Common myeloid progenitor, CD34-positive (primary cell): Measurements from ENCODE around the gene ABHD1.

Experiments used
- CTCF ChIA-PET: fragments of 350-600 bp; sonication (Branson Sonifier 250); formaldehyde crosslinking; loops from one replicate; lab custom pipeline; 2021; ENCODE audit warnings: antibody characterized with exemption; lab: Charles Lee
- POLR2A ChIA-PET: fragments of 350-600 bp; sonication (Branson Sonifier 250); formaldehyde crosslinking; loops from one replicate; lab custom pipeline; 2021; ENCODE audit warnings: antibody characterized with exemption; lab: Charles Lee
- DNase-seq, 3 donors: peaks; one replicate each; pipeline versions ENCODE4 v3.0.0 to v3.0.0-alpha.2; 2013
- H3K27ac ChIP-seq, 2 experiments: 1 replicate in 1 of 2; 2 replicates in 1 of 2; pipeline ENCODE4 v1.7.0; 2013; ENCODE audit warnings: inconsistent platforms in 2 of 2, low read length in 2 of 2, mild to moderate bottlenecking in 2 of 2, low read depth in 1 of 2, moderate library complexity in 1 of 2; ENCODE audit not compliant: severe bottlenecking in 2 of 2, insufficient read depth in 1 of 2, poor library complexity in 1 of 2
- H3K27me3 ChIP-seq, 5 experiments: replicated peaks in 2 of 5; 1 replicate in 3 of 5; 2 replicates in 2 of 5; pipeline versions ENCODE4 v1.6.1 to v1.7.0; 2013; ENCODE audit warnings: low read length in 4 of 5, mild to moderate bottlenecking in 2 of 5, moderate library complexity in 2 of 5, inconsistent platforms in 1 of 5; ENCODE audit not compliant: insufficient read depth in 5 of 5, control insufficient read depth in 4 of 5
- H3K36me3 ChIP-seq, 4 experiments: 1 replicate in 2 of 4; 2 replicates in 2 of 4; pipeline versions ENCODE4 v1.6.1 to v1.7.0; 2013; ENCODE audit warnings: low read length in 3 of 4, control low read depth in 1 of 4, mild to moderate bottlenecking in 1 of 4; ENCODE audit not compliant: control insufficient read depth in 4 of 4, insufficient read depth in 4 of 4
- H3K4me1 ChIP-seq, 4 experiments: 1 replicate in 3 of 4; 2 replicates in 1 of 4; pipeline versions ENCODE4 v1.6.1 to v1.7.1; 2013; ENCODE audit warnings: low read length in 3 of 4, mild to moderate bottlenecking in 3 of 4, control low read depth in 1 of 4, inconsistent platforms in 1 of 4, moderate library complexity in 1 of 4; ENCODE audit not compliant: control insufficient read depth in 4 of 4, insufficient read depth in 4 of 4; ENCODE audit errors: control extremely low read depth in 1 of 4
- H3K4me3 ChIP-seq, 7 experiments: 1 replicate in 4 of 7; 2 replicates in 3 of 7; pipeline versions ENCODE4 v1.5.1 to v1.7.0; 2013; ENCODE audit warnings: mild to moderate bottlenecking in 7 of 7, low read length in 6 of 7, moderate library complexity in 6 of 7, inconsistent platforms in 2 of 7, low read depth in 2 of 7, control low read depth in 1 of 7; ENCODE audit not compliant: insufficient read depth in 4 of 7, control insufficient read depth in 1 of 7; ENCODE audit errors: extremely low read depth in 1 of 7
- H3K9me3 ChIP-seq, 5 experiments: 1 replicate in 4 of 5; 2 replicates in 1 of 5; pipeline versions ENCODE4 v1.6.1 to v1.7.1; 2013; ENCODE audit warnings: low read length in 4 of 5, mild to moderate bottlenecking in 2 of 5, inconsistent platforms in 1 of 5, low read depth in 1 of 5, moderate library complexity in 1 of 5; ENCODE audit not compliant: control insufficient read depth in 4 of 5, insufficient read depth in 2 of 5; ENCODE audit errors: control extremely low read depth in 1 of 5
- WGBS: methylation state at CpG from one replicate; pipeline ENCODE4 v1.1.5; 2013; ENCODE audit not compliant: insufficient coverage; 5-methylcytosine and 5-hydroxymethylcytosine counted together

Gene ABHD1

DNA sequence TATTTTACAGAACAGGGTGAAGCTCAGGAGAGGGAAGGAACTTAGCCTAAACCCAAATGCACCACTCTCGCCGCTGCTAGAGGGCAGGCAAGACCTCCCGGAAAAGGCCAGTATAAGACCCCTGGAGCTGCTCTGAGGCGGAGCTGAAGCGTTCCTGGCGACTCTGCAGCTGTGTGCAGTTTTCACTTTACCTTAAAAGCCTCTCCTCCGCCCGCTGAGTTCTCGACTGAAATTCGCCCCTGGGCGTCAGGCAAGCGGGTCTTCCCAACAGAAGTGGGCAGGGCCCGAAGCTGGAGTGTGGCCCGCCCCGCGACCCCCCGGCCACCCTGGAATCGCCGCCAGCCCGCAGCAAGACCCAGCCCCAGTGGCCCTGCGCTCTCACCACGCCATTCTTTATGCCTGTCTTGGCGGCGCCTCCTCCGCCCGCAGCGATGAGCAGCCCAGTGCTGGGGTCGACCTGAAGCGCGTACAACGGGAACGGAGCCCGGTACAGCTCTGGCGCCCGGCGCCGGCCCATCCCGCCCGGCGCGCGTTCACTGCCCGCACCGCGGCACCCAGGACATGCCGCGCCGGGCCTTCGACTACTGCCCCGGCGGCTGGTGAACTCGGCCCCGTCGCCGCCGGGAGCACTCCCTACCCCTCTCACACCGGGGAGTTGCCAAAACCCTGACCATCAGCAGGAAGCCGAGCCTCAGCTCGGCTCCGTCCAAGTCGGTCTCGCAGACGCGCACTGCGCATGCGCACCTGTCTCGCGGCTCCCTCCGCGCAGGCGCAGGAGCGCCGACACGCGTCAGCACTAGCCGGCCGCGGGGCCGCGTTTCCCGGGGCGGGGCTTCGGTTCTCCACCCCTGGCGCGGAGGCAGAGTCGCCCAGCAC lies 10.5 kb downstream of the ABHD1 start, which contains the start of gene PREB:
Gene PREB (minus strand): TSS at position 732 of the 876 bp plus-strand sequence. CDS start 215 bp downstream, at position 517.
- peak within 1 kb of the TSS; percentile 58 to 96 (median 90) for H3K4me3 ChIP-seq
- 0% methylated on average over 59 of the region's 86 CpGs for WGBS
- CTCF ChIA-PET: interaction anchor here (0.7 to 3.3 kb wide), 14 partner anchors 10 to 245 kb away, joined by 3 to 31 read pairs (median 3); partner anchors contain the start of gene ABHD1

DNA sequence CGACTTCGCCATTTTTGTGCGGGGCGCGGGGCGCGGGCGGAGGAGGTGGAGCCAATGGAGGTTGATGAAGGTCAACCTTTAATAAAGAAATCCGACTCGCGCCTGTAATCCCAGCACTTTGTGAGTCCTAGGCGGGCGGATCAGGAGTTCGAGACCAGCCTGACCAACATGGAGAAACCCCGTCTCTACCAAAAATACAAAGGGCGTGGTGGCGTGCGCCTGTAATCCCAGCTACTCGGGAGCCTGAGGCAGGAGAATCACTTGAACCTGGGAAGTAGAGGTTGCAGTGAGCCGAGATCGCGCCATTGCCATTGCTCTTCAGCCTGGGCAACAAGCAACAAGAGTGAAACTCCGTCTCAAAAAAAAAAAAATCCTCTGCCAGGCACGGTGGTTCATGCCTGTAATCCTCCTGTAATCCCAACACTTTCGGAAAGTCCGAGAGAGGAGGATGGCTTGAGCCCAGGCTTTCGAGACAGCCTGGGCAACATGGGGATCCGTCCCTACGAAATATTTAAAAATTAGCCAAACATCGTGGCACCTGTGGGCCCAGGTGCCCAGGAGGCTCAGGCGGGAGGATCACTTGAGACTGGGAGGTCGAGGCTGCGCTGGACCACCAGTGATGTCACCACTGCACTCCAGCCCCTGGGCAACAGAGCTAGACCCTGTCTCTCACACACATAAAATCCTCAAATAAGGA lies 11.3 kb downstream of the ABHD1 start:
- WGBS: 55% methylated on average over 31 of the region's 33 CpGs

More for the DNA sequence above, 10.5 kb downstream of the ABHD1 start, which contains the start of gene PREB:
- DNase-seq: peak; percentile 93 to 96 (median 94)
- Histone ChIP-seq H3K4me1 (peaks cover 5 to 21% (median 18%) of the 10 kb centered on the region in 4 experiments), H3K27me3 (no peaks in the 10 kb centered on the region), H3K27ac (peak within 1 kb of the TSS; percentile 75 to 84), H3K36me3 (peaks cover 2 to 40% (median 30%) of the 10 kb centered on the region in 4 experiments), H3K9me3 (no peaks in the 10 kb centered on the region)
- POLR2A ChIA-PET: interaction anchor here (0.6 to 1.7 kb wide), 4 partner anchors 11 to 257 kb away, joined by 3 to 8 read pairs (median 4); partner anchors contain the start of genes ABHD1 and SLC5A6

DNA sequence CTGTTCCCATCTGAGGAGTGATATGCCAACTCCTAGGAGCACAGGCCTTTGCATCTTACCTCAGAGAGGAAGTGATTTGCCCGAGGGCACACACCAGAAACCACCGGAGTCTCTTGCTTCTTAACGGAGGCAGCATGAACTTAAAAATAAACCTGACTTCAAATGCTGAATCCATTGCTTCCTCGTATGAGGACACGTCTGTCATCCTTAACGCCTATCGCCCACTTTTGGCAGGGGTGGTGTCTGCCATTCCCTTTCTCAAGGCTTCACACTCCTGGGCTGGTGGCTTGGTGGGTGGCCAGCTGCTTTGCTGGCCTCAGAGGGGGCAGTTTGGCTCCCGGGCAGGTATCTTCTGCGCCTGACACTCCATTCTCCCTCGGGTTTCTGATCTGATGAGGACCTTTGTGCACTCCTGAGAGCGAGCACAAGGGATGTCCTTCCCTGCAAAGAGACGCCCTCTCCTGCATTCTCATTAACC lies 11.9 kb downstream of the ABHD1 start:
- Histone ChIP-seq H3K9me3 (no peaks in the 10 kb centered on the region), H3K36me3 (peaks cover 2 to 28% (median 24%) of the 10 kb centered on the region in 4 experiments), H3K27ac (no peak overlapping the region), H3K4me1 (peaks cover 5 to 21% (median 18%) of the 10 kb centered on the region in 4 experiments), H3K4me3 (no peak overlapping the region), H3K27me3 (no peaks in the 10 kb centered on the region)
- peak in 2 of 3 donors; percentile 30 to 35 for DNase-seq
- CTCF ChIA-PET: interaction anchor here (1.3 kb wide), 1 partner anchor 11 kb away, joined by 3 read pairs; no protein-coding TSS in a partner anchor
- POLR2A ChIA-PET: no interaction called here
- 69% methylated on average over 12 of the region's 12 CpGs for WGBS

More for the DNA sequence above, 11.3 kb downstream of the ABHD1 start:
- ChIA-PET CTCF (interaction anchor here (1.0 to 3.3 kb wide), 7 partner anchors 11 to 57 kb away, joined by 3 to 31 read pairs (median 9); partner anchors contain the start of gene ABHD1), POLR2A (interaction anchor here (0.6 to 1.0 kb wide), 2 partner anchors 54 to 256 kb away, joined by 3 to 4 read pairs; no protein-coding TSS in a partner anchor)
- Histone ChIP-seq H3K27me3 (no peaks in the 10 kb centered on the region), H3K27ac (no peak overlapping the region), H3K36me3 (peaks cover 2 to 33% (median 26%) of the 10 kb centered on the region in 4 experiments), H3K4me1 (peaks cover 5 to 21% (median 18%) of the 10 kb centered on the region in 4 experiments), H3K4me3 (peak overlapping the region; percentile 58 to 96 (median 90)), H3K9me3 (no peaks in the 10 kb centered on the region)
- no peak for DNase-seq

DNA sequence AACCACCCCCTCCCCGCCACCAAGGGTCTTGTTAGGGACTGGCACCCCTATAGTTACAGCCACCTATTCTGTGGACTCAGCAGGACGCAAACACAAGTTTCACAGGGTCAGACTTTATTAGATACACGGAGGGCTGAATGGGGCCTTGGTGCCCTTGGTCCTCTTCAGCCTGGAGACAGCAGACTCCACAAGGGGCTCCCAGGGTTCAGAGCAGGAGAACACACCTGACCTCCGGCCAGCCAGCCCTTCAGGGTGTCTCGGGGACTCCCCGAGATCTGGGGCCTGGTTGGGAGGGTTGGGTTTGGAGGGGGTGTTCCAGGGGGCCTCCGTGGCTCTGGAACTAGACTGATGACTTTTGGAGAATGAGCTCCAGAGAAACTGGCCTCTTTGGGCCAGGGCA lies 13.1 kb downstream of the ABHD1 start:
- no peak overlapping the region for H3K4me3 ChIP-seq
- ChIA-PET POLR2A (interaction anchor here (0.6 kb wide), 1 partner anchor 496 kb away, joined by 3 read pairs; no protein-coding TSS in a partner anchor), CTCF (no interaction called here)
- H3K4me1 ChIP-seq: peaks cover 5 to 21% (median 18%) of the 10 kb centered on the region in 4 experiments
- no peaks in the 10 kb centered on the region for H3K9me3 ChIP-seq
- H3K36me3 ChIP-seq: peaks cover 0 to 16% (median 12%) of the 10 kb centered on the region in 4 experiments
- whole genome bisulfite sequencing: 96% methylated on average over 6 of the region's 7 CpGs
- H3K27ac ChIP-seq: no peak overlapping the region
- H3K27me3 ChIP-seq: no peaks in the 10 kb centered on the region
- DNase-seq: no peak

DNA sequence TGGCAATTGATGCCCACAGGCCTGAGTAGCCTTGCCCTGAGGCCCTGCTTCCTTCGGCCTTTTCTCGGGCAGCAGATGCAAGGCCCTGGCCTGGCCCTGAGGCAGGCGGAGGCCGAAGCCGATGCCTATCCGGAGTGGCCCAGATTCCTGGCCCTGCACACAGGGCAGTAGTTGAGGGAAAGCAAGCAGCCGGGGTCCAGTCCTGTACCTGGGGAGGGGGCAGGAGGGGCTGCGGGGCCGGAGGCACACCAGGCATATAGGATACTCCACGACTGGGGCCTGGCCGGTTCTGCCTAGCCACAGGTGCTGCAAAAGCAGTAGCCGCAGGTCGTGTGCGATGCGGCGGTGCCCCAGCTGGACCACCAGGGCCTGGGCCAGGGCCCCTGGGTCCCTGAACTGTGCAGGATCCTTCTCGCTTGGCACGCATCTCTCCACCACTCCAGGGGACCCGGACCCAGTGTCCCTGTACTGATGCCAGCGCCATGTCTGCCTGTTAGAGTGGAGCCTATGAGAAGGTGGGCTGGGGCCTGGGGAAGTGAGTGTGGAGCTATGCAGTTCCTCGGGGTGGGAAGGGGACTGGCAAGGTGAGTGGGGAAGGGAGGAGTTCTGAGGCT lies 13.8 kb downstream of the ABHD1 start:
- no peak for DNase-seq
- ChIA-PET POLR2A (no interaction called here), CTCF (no interaction called here)
- H3K27ac ChIP-seq: no peak overlapping the region
- peaks cover 0 to 9% (median 6%) of the 10 kb centered on the region in 4 experiments for H3K36me3 ChIP-seq
- 95% methylated on average over 20 of the region's 21 CpGs for WGBS
- H3K4me1 ChIP-seq: peaks cover 5 to 21% (median 18%) of the 10 kb centered on the region in 4 experiments
- H3K4me3 ChIP-seq: no peak overlapping the region
- H3K9me3 ChIP-seq: no peaks in the 10 kb centered on the region
- H3K27me3 ChIP-seq: no peaks in the 10 kb centered on the region

DNA sequence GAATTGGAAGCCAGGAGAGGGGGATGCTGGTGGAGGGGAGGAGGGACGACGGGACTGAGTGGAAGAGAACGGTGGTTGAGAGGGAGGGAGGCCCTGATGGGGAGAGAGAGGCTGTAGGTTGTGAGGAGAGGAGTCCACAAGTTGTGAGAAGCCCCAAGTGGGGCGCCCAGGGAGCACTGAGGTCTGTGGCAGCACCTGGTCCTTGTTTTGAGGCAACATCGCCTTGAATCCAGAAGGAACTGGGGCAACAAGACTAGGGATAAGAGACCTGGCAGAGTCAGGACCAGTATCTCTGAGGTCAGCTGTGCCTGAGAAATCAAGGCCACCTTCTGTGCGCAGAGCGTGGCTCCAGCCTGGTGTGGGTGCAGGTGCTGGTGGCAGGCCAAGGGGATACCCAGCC lies 14.5 kb downstream of the ABHD1 start:
- DNase-seq: no peak
- peaks cover 5 to 17% (median 15%) of the 10 kb centered on the region in 4 experiments for H3K4me1 ChIP-seq
- no peak overlapping the region for H3K4me3 ChIP-seq
- H3K9me3 ChIP-seq: no peaks in the 10 kb centered on the region
- H3K27me3 ChIP-seq: no peaks in the 10 kb centered on the region
- WGBS: 95% methylated on average over 7 of the region's 7 CpGs
- H3K27ac ChIP-seq: no peak overlapping the region
- H3K36me3 ChIP-seq: peaks cover 0 to 2% (median under 1%) of the 10 kb centered on the region in 4 experiments
- CTCF ChIA-PET: no interaction called here
- POLR2A ChIA-PET: no interaction called here
